ENCODE data around the gene MYO7B. TPM values are rescaled to one million over a fixed set of nuclear protein-coding genes. Genes with fewer than 3 reads are reported as not detected.
A peak's percentile ranks its signal among the peaks of the same experiment; 100 is the strongest.

MYO7B gene
- total RNA-seq, 1 donor from 2014 or later: 0.29 TPM

GRCh38 chr2:127573771-127574170 lies 38.3 kb downstream of the MYO7B start:
- H3K4me3 Mint-ChIP-seq (ENCODE audit: unreplicated experiment): no peak overlapping the region
- H3K27me3 Mint-ChIP-seq (ENCODE audit: unreplicated experiment): peaks cover 8% of the 10 kb centered on the region
- DNase-seq: no peak
- TF ChIP-seq CTCF (IDR thresholded peaks at IDR 0.05; ENCODE audit: partially characterized antibody, unreplicated experiment): no peak
- H3K36me3 Mint-ChIP-seq (ENCODE audit: unreplicated experiment): no peaks in the 10 kb centered on the region
- H3K9me3 Mint-ChIP-seq (ENCODE audit: unreplicated experiment): peaks cover 1% of the 10 kb centered on the region
- no peak overlapping the region for H3K27ac Mint-ChIP-seq (ENCODE audit: unreplicated experiment)
- peaks cover 5% of the 10 kb centered on the region for H3K4me1 Mint-ChIP-seq (ENCODE audit: low read depth, unreplicated experiment)

- no peak for DNase-seq
- peaks cover 10% of the 10 kb centered on the region for H3K27me3 Mint-ChIP-seq (ENCODE audit: unreplicated experiment)
These were observed 39.2 kb downstream of the MYO7B start for GRCh38 chr2:127574656-127575055.

GRCh38 chr2:127575185-127575765 lies 39.8 kb downstream of the MYO7B start:
- H3K9me3 Mint-ChIP-seq (ENCODE audit: unreplicated experiment): peaks cover 1% of the 10 kb centered on the region
- peak overlapping the region; percentile 5 for H3K27ac Mint-ChIP-seq (ENCODE audit: unreplicated experiment)
- H3K4me1 Mint-ChIP-seq (ENCODE audit: low read depth, unreplicated experiment): peaks cover 1% of the 10 kb centered on the region
- no peak for TF ChIP-seq CTCF (IDR thresholded peaks at IDR 0.05; ENCODE audit: partially characterized antibody, unreplicated experiment)
- H3K36me3 Mint-ChIP-seq (ENCODE audit: unreplicated experiment): no peaks in the 10 kb centered on the region
- peaks cover 8% of the 10 kb centered on the region for H3K27me3 Mint-ChIP-seq (ENCODE audit: unreplicated experiment)
- no peak for DNase-seq
- H3K4me3 Mint-ChIP-seq (ENCODE audit: unreplicated experiment): no peak overlapping the region

More at GRCh38 chr2:127574656-127575055, 39.2 kb downstream of the MYO7B start:
- Mint-ChIP-seq H3K9me3 (ENCODE audit: unreplicated experiment) (peaks cover 3% of the 10 kb centered on the region), H3K4me1 (ENCODE audit: low read depth, unreplicated experiment) (peaks cover 1% of the 10 kb centered on the region), H3K27ac (ENCODE audit: unreplicated experiment) (no peak overlapping the region), H3K36me3 (ENCODE audit: unreplicated experiment) (no peaks in the 10 kb centered on the region), H3K4me3 (ENCODE audit: unreplicated experiment) (no peak overlapping the region)
- TF ChIP-seq CTCF (IDR thresholded peaks at IDR 0.05; ENCODE audit: partially characterized antibody, unreplicated experiment): no peak

- TF ChIP-seq CTCF (IDR thresholded peaks at IDR 0.05; ENCODE audit: partially characterized antibody, unreplicated experiment): no peak
- H3K27ac Mint-ChIP-seq (ENCODE audit: unreplicated experiment): no peak overlapping the region
- no peak overlapping the region for H3K4me3 Mint-ChIP-seq (ENCODE audit: unreplicated experiment)
- DNase-seq: no peak
- H3K27me3 Mint-ChIP-seq (ENCODE audit: unreplicated experiment): peaks cover 8% of the 10 kb centered on the region
- H3K4me1 Mint-ChIP-seq (ENCODE audit: low read depth, unreplicated experiment): peaks cover 1% of the 10 kb centered on the region
- peaks cover 1% of the 10 kb centered on the region for H3K9me3 Mint-ChIP-seq (ENCODE audit: unreplicated experiment)
- no peaks in the 10 kb centered on the region for H3K36me3 Mint-ChIP-seq (ENCODE audit: unreplicated experiment)
These were observed 40.5 kb downstream of the MYO7B start for GRCh38 chr2:127575941-127576432.

- peaks cover 1% of the 10 kb centered on the region for H3K9me3 Mint-ChIP-seq (ENCODE audit: unreplicated experiment)
- no peak overlapping the region for H3K4me3 Mint-ChIP-seq (ENCODE audit: unreplicated experiment)
- H3K4me1 Mint-ChIP-seq (ENCODE audit: low read depth, unreplicated experiment): peaks cover 1% of the 10 kb centered on the region
- no peak overlapping the region for H3K27ac Mint-ChIP-seq (ENCODE audit: unreplicated experiment)
- no peak for TF ChIP-seq CTCF (IDR thresholded peaks at IDR 0.05; ENCODE audit: partially characterized antibody, unreplicated experiment)
- peaks cover 8% of the 10 kb centered on the region for H3K27me3 Mint-ChIP-seq (ENCODE audit: unreplicated experiment)
- H3K36me3 Mint-ChIP-seq (ENCODE audit: unreplicated experiment): no peaks in the 10 kb centered on the region
- DNase-seq: peak; percentile 41
These were observed 41.1 kb downstream of the MYO7B start for GRCh38 chr2:127576433-127577207.

Measured in glutamatergic neuron (in vitro differentiated cells).